Suppressor macrophage (primary cell): ENCODE measurements around the gene COL25A1.
A peak's percentile ranks its signal among the peaks of the same experiment; 100 is the strongest.
"Not testable (repeated sequence)": the region's sequence is repeated elsewhere in the genome, so short reads cannot be mapped to it uniquely, and the experiment has no call there.

Source experiments
- DNase-seq, 4 experiments: peaks; one replicate each; pipeline ENCODE4 v3.0.0-alpha.2; 2020 to 2022

COL25A1 gene

GRCh38 chr4:109046471-109047201 lies 255.8 kb downstream of the COL25A1 start:
- DNase-seq, result peak in 2 of 4 experiments; percentile 1 to 15

GRCh38 chr4:109044431-109044830 lies 258.0 kb downstream of the COL25A1 start:
- peak in 3 of 4 experiments; percentile 11 to 30 (median 27) for DNase-seq

- DNase-seq, result no peak
These were observed 259.2 kb downstream of the COL25A1 start for GRCh38 chr4:109043286-109043685.

- no peak for DNase-seq
These were observed 260.7 kb downstream of the COL25A1 start for GRCh38 chr4:109041463-109042360.

GRCh38 chr4:109040441-109040840 lies 262.0 kb downstream of the COL25A1 start:
- DNase-seq, result peak; percentile 46 to 83 (median 66)

- DNase-seq, result no peak
These were observed 265.4 kb downstream of the COL25A1 start for GRCh38 chr4:109037026-109037425.

GRCh38 chr4:109033993-109034392 lies 268.5 kb downstream of the COL25A1 start:
- no peak for DNase-seq

- no peak for DNase-seq
These were observed 269.8 kb downstream of the COL25A1 start for GRCh38 chr4:109032671-109033070.

- no peak for DNase-seq
These were observed 272.5 kb downstream of the COL25A1 start for GRCh38 chr4:109029987-109030386.

- DNase-seq, result no peak
These were observed 275.4 kb downstream of the COL25A1 start for GRCh38 chr4:109027016-109027500.

GRCh38 chr4:109026588-109026987 lies 275.9 kb downstream of the COL25A1 start:
- DNase-seq, result no peak

GRCh38 chr4:109025471-109026076 lies 276.9 kb downstream of the COL25A1 start:
- no peak for DNase-seq

- no peak for DNase-seq
These were observed 279.5 kb downstream of the COL25A1 start for GRCh38 chr4:109022961-109023360.

- not testable (repeated sequence) for DNase-seq
These were observed 280.8 kb downstream of the COL25A1 start for GRCh38 chr4:109021630-109022029.

- DNase-seq, result no peak
These were observed 281.6 kb downstream of the COL25A1 start for GRCh38 chr4:109020861-109021260.

- DNase-seq, result no peak
These were observed 286.3 kb downstream of the COL25A1 start for GRCh38 chr4:109016200-109016599.

- DNase-seq, result no peak
These were observed 287.0 kb downstream of the COL25A1 start for GRCh38 chr4:109015413-109015810.

- no peak for DNase-seq
These were observed 287.7 kb downstream of the COL25A1 start for GRCh38 chr4:109014593-109015412.

- DNase-seq, result no peak
These were observed 290.1 kb downstream of the COL25A1 start for GRCh38 chr4:109012286-109012880.

- no peak for DNase-seq
These were observed 291.0 kb downstream of the COL25A1 start for GRCh38 chr4:109011241-109012026.

GRCh38 chr4:109010521-109010920 lies 291.9 kb downstream of the COL25A1 start:
- DNase-seq, result no peak
